HG02759 (cell line): ENCODE data around the gene LRRC7.
"Not testable (repeated sequence)": the region's sequence is repeated elsewhere in the genome, so short reads cannot be mapped to it uniquely, and the experiment has no call there.

ENCODE experiments used
- ATAC-seq: cut with Tn5 transposase; IDR thresholded peaks from one replicate; pipeline ENCODE4 v1.9.1; 2021; ENCODE audit warnings: mild to moderate bottlenecking, moderate library complexity; ENCODE audit not compliant: unreplicated experiment

Gene LRRC7

GRCh38 chr1:70025846-70026245 lies 458.1 kb downstream of the LRRC7 start:
- ATAC-seq = no peak

GRCh38 chr1:70033266-70033873 lies 465.6 kb downstream of the LRRC7 start:
- peak; percentile 57 for ATAC-seq

GRCh38 chr1:70033936-70034335 lies 466.2 kb downstream of the LRRC7 start:
- no peak for ATAC-seq

DNA sequence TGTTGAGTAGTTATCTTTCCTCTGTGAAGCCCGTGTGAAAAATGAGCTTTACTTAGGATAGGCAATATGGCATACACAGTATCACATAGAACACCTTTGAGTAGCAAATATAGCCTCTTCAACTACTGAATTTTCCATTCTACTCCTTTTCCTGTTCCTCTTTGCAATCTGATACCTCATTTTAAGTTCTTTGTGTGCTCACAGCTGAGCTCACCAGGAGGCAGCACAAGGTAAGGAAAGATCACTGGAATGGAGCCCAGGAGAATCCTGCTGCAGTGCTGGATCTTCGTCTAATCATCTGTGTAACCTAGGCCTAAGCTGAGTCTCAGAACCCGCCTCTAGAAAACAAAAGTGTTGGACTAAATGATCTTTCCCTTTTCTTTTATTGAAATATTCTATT lies 466.7 kb downstream of the LRRC7 start:
- ATAC-seq = no peak

GRCh38 chr1:70038025-70038424 lies 470.3 kb downstream of the LRRC7 start:
- ATAC-seq = no peak

DNA sequence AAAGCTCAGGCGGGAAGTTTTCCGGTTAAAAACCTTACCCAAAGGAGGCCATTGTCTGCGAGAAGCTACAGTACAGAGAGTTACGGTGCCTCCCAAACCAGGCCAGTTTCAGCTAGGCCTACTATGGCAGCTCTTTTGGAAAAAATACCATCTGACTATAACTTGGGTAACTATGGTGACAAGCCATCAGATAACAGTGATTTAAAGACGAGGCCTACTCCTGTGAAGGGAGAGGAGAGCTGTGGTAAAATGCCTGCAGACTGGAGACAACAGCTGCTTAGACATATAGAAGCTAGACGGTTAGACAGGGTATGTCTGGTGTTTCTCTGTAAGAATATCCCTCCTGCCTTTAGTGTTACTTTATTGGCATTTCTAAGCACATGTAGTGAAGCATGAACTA lies 471.8 kb downstream of the LRRC7 start:
- no peak for ATAC-seq

- ATAC-seq = no peak
Measured at GRCh38 chr1:70041317-70042045, 473.8 kb downstream of the LRRC7 start.

- ATAC-seq = no peak
Measured at GRCh38 chr1:70042090-70042731, 474.5 kb downstream of the LRRC7 start.

DNA sequence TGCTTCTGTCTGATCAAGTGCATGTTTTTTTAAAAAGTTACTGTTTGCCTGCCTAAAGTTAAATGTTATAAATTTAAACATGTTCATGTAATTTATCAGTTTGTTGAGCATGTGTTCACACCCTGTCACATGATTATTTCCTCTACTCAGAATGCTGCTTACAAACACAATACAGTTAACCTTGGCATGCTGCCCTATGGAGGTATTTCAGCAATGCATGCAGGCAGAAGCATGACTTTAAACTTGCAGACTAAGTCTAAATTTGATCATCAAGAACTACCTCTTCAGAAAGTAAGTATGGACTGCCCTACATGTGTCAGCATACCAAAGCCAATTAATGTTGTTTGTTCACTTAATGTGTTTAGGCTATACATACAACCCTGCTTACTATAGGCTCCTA lies 476.1 kb downstream of the LRRC7 start:
- no peak for ATAC-seq

DNA sequence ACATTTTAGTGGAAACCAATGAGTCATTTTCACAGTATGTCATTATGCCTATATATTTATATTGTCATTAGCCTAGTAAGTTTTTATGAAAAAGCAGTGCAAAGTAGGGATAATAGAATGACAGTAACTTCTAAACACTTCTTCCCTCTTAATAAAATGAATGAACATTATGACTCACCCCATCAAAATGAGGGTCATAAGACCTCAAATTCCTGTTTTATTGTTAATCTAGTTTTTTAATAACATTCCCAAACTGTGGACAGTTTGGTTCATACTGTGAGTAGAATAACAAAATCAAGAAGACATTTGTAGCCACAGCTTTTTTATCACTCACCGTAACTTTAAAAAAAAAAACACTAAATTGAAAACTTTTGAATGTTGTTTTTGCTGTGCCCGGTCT lies 477.1 kb downstream of the LRRC7 start:
- no peak for ATAC-seq

DNA sequence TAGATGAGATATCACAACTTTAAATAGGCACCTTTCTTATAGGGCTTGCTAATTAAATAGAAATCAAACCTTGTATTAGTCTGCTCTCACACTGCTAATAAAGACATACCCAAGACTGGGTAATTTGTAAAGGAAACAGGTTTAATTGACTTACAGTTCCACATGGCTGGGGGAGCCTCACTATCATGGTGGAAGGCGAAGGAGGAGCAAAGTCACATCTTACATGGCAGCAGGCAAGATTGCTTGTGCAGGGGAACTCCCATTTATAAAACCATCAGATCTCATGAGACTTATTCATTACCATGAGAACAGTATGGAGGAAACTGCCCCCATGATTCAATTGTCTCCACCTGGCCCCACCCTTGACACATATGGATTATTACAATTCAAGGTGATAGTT lies 477.9 kb downstream of the LRRC7 start:
- not testable (repeated sequence) for ATAC-seq

GRCh38 chr1:70048336-70049094 lies 480.8 kb downstream of the LRRC7 start:
- ATAC-seq = no peak

DNA sequence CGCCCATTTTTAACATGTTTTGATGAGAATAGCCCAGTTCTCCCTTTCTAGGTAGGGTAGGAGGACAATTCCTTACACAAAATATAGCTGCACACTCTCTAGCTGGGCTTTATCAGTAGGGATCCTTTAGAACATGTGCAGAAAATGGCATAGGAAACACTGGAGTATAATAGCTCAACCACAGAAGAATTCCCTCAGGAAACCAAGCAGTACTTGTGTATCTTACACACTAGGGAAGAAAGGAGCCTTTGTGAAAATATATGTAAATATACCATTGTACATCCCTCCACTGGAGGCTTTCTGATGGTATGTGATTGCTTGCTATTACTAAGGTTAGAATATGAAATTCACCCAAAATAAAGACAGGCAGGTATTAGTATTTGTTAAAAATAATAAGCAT lies 484.2 kb downstream of the LRRC7 start:
- ATAC-seq = no peak

- ATAC-seq = no peak
Measured at GRCh38 chr1:70057500-70057899, 489.8 kb downstream of the LRRC7 start.

DNA sequence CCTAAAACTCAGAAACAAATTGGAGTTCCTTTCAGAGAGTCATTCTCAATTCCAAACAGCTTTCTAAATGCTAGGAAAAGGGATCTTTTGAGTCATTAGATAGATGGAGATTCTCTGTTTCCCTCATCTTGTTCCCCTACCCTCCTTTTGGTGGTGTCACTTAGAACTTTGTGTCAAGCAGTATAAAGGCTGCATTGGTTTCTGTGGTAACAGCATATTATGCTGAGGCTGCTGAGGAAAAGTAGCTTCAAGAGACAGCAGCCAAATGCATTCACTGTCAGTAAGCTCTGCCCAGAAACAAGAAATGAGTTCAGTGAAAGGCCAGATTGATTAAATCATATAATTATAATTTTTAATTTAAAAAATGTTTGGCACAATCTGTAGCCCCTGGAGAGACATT lies 493.5 kb downstream of the LRRC7 start:
- no peak for ATAC-seq

DNA sequence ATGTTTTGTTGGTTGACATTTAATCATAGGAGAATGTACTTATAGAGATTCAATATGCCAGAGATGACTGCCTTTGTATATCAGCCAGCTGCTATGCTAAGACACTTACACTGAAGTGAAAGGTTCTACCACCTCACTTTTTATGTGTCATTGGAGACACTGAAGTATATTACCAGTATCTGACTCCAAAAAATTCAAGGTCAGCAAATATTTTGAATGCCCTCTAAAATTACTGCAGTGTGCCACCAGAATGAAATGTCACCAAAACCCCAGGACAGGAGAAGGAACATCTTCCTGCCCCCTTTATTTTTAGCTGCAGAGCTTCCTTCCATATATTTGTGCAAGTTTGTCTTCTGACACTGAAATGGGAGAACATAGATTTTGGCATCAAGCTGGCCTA lies 496.1 kb downstream of the LRRC7 start:
- no peak for ATAC-seq

- no peak for ATAC-seq
Measured at GRCh38 chr1:70066711-70067110, 499.0 kb downstream of the LRRC7 start.

GRCh38 chr1:70071601-70072000 lies 503.9 kb downstream of the LRRC7 start:
- ATAC-seq = no peak

DNA sequence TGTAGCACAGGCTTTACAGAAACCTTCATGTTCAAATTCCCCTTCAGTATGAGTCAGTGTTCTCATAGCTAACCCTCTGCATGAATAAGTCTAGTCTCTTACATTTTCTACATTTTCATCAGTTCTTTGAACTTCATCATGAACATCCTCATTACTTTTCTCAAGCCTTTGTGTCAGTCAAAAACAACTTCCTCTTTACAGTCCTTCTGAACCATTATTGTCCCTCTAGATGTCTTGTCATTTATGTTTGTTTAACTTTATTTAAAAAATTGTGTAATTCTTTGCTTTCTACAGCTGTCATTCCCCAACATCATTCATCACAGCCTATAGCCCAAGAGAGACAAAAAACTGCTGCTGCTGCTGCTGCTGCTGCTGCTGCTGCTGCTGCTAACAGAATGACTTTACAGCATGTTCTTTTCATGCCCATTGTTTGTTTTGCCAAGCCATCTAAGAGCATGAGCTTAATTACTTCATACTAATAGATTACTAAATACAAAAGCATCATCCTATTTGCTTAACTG lies 504.6 kb downstream of the LRRC7 start:
- no peak for ATAC-seq

- ATAC-seq = no peak
Measured at GRCh38 chr1:70075761-70076160, 508.0 kb downstream of the LRRC7 start.

DNA sequence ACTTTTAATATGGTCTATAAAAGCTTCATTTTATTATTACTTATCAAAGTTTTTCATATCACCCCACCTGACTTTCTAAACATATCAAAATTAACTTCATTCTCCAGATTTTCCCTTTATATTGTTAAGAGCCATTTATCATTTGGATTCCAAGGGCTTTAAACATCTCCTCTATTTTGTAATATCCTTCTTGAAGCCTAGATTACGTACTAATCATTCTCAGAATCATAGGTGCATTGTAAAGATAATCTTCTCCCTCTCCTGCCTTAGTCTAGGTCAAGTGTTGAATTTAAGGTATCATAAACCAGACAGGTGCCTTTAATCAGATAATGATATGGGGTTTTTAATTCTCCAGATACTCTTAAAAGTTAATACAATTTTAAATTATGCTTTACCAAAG lies 509.3 kb downstream of the LRRC7 start:
- no peak for ATAC-seq
